Measurements from ENCODE around the gene OSBPL10. TPM values are rescaled to one million over a fixed set of nuclear protein-coding genes. Genes with fewer than 3 reads are reported as not detected.

The OSBPL10 gene
- total and polyA plus RNA-seq, 2 of the 4 experiments (the other 2 are of a cell fraction), result 9.5 to 10.1 TPM

- DNase-seq (no peak), ATAC-seq (ENCODE audit: low read depth) (no peak)
- no peaks in the 10 kb centered on the region for H3K9me3 ChIP-seq (ENCODE audit: control insufficient read depth, insufficient read depth, low read length)
- no peaks in the 10 kb centered on the region for H3K9me1 ChIP-seq (ENCODE audit: insufficient read depth, low read length)
- no peak overlapping the region for H2AFZ ChIP-seq (replicated peaks; ENCODE audit: low read length, poor library complexity)
- no peak overlapping the region for H3K4ac ChIP-seq (ENCODE audit: low read depth, low read length)
- WGBS, 2 experiments (ENCODE audit: extremely low coverage in 2 of 2, insufficient read length in 1 of 2), result no CpG with 5 or more reads among the region's 6 CpGs
- dilution Hi-C loops (cut with HindIII; ENCODE audit: low sequenced_read_pairs, unreplicated experiment) (no loop called here), in situ Hi-C loops (cut with MboI; ENCODE audit: low sequenced_read_pairs) (no loop called here), intact Hi-C loops (cut with micrococcal nuclease) (no loop called here)
- no peak overlapping the region for H3K4me3 ChIP-seq (ENCODE audit: insufficient read depth, low read depth, low read length)
- peaks cover 8% of the 10 kb centered on the region for H3K27me3 ChIP-seq (ENCODE audit: control insufficient read depth, insufficient read depth, low read length)
- H3K79me1 ChIP-seq (ENCODE audit: low read depth in 1 of 2, low read length in 2 of 2), result no peaks in the 10 kb centered on the region
- H3K9ac ChIP-seq (ENCODE audit: low read depth, low read length), result no peak overlapping the region
- H3K56ac ChIP-seq (ENCODE audit: extremely low read depth, insufficient read depth, low read length), result no peak overlapping the region
- H4K20me1 ChIP-seq (ENCODE audit: insufficient read depth, low read length), result no peaks in the 10 kb centered on the region
- H2AK5ac ChIP-seq (ENCODE audit: low read depth, low read length), result no peak overlapping the region
- H2AK9ac ChIP-seq (replicated peaks; ENCODE audit: low read depth, low read length, poor library complexity), result no peak overlapping the region
- H3K27ac ChIP-seq (ENCODE audit: insufficient read depth, low read length), result no peak overlapping the region
- H4K8ac ChIP-seq (ENCODE audit: low read depth in 2 of 2, low read length in 2 of 2), result no peak overlapping the region
- H4K5ac ChIP-seq (ENCODE audit: low read depth, low read length), result no peak overlapping the region
- ChIA-PET POLR2A (ENCODE audit: unreplicated experiment) (no interaction called here), CTCF (interaction anchor here (0.6 kb wide), 1 partner anchor 1389 kb away, joined by 3 read pairs; no protein-coding TSS in a partner anchor)
- TF ChIP-seq, protein P1, sequence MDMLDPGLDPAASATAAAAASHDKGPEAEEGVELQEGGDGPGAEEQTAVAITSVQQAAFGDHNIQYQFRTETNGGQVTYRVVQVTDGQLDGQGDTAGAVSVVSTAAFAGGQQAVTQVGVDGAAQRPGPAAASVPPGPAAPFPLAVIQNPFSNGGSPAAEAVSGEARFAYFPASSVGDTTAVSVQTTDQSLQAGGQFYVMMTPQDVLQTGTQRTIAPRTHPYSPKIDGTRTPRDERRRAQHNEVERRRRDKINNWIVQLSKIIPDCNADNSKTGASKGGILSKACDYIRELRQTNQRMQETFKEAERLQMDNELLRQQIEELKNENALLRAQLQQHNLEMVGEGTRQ (IDR thresholded peaks at IDR 0.05; ENCODE audit: low read depth, low read length), result no peak
- TF ChIP-seq POLR2A (IDR thresholded peaks at IDR 0.05; ENCODE audit: low read depth, low read length), result no peak
- no peak for TF ChIP-seq RAD21 (IDR thresholded peaks at IDR 0.05; ENCODE audit: low read length)
- no peak for TF ChIP-seq FOS (IDR thresholded peaks at IDR 0.05; ENCODE audit: low read depth, low read length)
- TF ChIP-seq RFX5 (IDR thresholded peaks at IDR 0.05; ENCODE audit: low read depth, low read length), result no peak
- no peak for TF ChIP-seq MXI1 (IDR thresholded peaks at IDR 0.05; ENCODE audit: borderline replicate concordance, low read depth, low read length)
- no peak for TF ChIP-seq MAZ (IDR thresholded peaks at IDR 0.05; ENCODE audit: borderline replicate concordance, low read depth, low read length)
- no peak for TF ChIP-seq ELK1 (IDR thresholded peaks at IDR 0.05; ENCODE audit: borderline replicate concordance, low read depth, low read length)
- TF ChIP-seq CEBPB (IDR thresholded peaks at IDR 0.05; ENCODE audit: low read depth, low read length), result no peak
- TF ChIP-seq SMC3 (IDR thresholded peaks at IDR 0.05; ENCODE audit: low read depth, low read length), result no peak
- no peak overlapping the region for H3K14ac ChIP-seq (replicated peaks; ENCODE audit: low read depth, low read length)
- H4K91ac ChIP-seq (ENCODE audit: insufficient read depth, low read depth, low read length), result no peak overlapping the region
- BruUV-seq (replicated peaks), result no TSS peak
- H3K4me2 ChIP-seq (ENCODE audit: low read depth, low read length), result peak overlapping the region; percentile 50; the same call in 1 of the 2 replicates
- H2BK5ac ChIP-seq (ENCODE audit: low read depth, low read length, poor library complexity, severe bottlenecking), result no peak overlapping the region
- no peak overlapping the region for H3K18ac ChIP-seq (ENCODE audit: low read depth, low read length)
- H2BK15ac ChIP-seq (ENCODE audit: low read depth, low read length), result no peak overlapping the region
- H3K36me3 ChIP-seq (ENCODE audit: control insufficient read depth, insufficient read depth, low read length), result no peaks in the 10 kb centered on the region
- no peaks in the 10 kb centered on the region; the same call in 1 of the 2 replicates for H3K4me1 ChIP-seq (ENCODE audit: control insufficient read depth, insufficient read depth, low read length)
- no peak overlapping the region for H2BK20ac ChIP-seq (ENCODE audit: low read depth, low read length)
- no peak overlapping the region for H2BK120ac ChIP-seq (ENCODE audit: low read depth, low read length)
- H3K23ac ChIP-seq (ENCODE audit: low read depth, low read length), result no peak overlapping the region
Observed at GRCh38 chr3:32002561-32003368, 21.7 kb upstream of the OSBPL10 start.
